ENCODE data around the gene NOS1.
"Not testable (repeated sequence)": the region's sequence is repeated elsewhere in the genome, so short reads cannot be mapped to it uniquely, and the experiment has no call there.

Gene NOS1

DNA sequence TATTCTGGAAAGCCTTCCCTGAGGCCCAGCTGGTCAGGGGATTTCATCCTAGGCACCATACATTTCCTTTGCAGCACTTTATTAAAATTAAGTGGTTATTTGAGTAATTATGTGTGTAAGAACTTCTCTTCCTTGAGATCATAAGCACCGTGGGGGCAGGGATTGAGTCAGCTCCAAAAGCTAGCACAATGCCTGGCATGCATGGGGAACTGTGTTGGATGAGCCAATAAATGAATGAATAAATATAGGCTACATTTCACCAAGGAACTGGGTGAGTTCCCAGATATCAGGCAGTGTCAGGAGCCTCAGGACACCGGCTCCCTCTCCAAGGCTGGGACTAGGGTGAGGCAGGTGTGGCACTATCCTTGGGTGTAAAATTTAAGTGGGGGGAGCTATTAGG lies 88.3 kb downstream of the NOS1 start:
- H3K4me3 ChIP-seq (ENCODE audit: low read depth, low read length): no peak overlapping the region

- H3K4me3 ChIP-seq (ENCODE audit: low read depth, low read length): no peak overlapping the region
Measured at GRCh38 chr12:117272690-117273089, 88.7 kb downstream of the NOS1 start.

DNA sequence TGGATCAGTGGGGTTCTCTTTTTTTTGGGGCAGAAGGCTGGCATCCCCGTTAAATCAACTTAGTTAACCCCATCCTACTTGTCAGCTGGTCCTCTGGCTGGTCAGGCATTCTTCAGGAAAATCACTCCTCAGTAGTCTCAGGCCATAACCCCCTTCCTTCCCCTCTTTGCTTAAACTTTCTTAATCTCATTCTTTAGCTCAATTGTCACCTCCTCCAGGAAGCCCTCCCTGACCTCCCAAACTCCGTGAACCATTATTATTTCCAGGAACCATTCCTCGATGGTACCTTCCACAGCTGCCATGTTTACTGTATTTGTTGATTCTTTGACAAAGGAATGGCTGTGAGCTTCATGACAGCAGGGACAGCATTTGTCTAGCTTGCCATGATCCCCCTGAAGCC lies 98.7 kb downstream of the NOS1 start:
- H3K4me3 ChIP-seq (ENCODE audit: low read depth, low read length): no peak overlapping the region

GRCh38 chr12:117261247-117261646 lies 100.2 kb downstream of the NOS1 start:
- H3K4me3 ChIP-seq (ENCODE audit: low read depth, low read length): no peak overlapping the region

DNA sequence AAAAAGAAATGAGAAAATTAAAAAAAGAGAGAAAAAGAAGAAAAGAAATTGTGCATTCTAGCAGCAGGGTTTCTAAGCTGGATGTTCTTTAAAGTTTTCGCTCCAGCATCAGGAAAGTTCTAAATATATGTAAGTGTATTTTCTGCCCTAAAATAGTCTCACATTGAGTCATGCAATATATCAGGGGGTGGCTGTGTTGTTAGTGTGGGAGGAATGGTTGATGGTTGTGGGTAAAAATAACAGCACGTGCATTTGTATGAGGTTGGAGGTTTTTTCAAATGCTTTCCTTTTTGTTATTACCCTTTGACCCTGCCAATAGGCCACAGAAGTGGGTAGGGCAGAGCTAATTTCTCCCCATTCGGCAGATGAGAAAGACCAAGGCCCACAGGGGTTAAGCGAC lies 106.0 kb downstream of the NOS1 start:
- H3K4me3 ChIP-seq (ENCODE audit: low read depth, low read length): no peak overlapping the region

- no peak overlapping the region for H3K4me3 ChIP-seq (ENCODE audit: low read depth, low read length)
Measured at GRCh38 chr12:117243488-117243887, 117.9 kb downstream of the NOS1 start.

DNA sequence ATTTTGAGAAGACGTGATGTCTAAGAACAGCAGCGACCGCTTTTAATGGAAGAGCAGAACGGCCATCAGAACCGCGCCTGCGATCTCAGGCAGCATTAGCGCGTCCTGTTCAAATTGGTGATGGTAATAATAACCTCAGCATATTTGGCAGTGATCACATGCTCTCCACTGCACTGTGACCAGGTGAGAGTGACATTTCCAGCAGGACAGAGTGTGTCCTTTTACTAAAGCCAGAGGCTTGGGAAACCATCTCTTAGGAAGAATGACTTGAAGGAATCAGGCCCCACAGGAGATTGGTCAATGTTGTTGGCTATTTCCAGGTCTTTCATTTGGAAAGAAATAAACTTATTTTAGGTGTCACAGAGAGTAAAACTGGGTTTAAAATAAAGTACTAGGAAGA lies 119.7 kb downstream of the NOS1 start:
- H3K4me3 ChIP-seq (ENCODE audit: low read depth, low read length): no peak overlapping the region

DNA sequence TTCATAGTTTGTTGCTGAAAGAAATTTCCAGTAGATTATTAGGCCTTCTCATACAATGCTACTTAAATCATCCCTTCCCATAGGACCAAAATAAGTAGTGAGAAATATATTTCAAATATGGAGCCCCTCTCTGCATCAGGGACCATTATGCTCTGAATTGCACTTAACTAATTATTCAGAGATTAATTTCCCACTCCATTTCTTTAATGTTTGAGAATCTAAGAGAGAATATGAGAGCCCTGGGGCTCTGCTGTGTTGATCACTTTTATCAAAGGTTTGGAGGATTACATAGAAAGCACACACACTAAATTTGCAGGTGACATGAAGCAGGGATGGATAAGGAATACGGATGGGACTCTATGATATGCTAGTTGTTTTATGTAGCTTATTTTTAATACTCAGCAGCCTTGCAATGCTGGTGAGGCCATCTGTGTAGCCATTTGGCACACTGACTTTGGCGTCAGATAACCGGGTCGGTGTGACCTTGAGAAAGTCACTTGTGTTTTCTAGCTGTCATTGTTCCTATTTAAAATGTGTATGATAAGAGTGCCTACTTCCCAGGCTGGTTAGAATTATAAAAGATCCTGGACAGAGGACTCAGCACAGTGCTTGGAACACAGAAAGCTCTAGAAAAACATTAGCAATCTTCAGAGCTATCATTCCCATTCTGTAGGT lies 121.2 kb downstream of the NOS1 start:
- H3K4me3 ChIP-seq (ENCODE audit: low read depth, low read length): no peak overlapping the region

DNA sequence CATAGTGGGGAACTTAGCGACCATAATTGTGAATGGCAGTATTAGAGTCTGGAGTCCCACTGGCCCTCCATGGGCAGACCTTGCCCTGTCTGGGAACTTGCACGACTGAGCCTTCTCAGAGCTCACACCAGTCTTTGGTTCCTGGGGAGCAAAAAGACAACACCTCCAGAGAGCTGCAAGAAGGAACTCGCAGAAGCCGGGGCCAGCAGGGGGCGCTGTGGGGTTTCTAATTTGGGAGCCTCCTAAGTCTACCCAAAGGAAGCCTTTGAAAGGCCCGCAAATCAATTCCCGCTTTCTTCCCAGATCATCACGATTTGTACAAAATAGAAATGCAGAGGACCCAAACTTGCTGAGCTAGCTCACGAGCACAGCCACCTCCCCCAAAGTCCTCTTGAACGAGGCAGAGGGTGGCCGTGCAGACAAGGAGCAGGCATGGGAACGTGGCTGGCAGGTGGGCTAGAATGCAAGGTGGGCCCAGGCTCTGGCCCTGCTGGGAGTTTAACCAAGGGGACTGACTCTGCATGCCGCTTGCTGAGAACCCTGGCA lies 124.9 kb downstream of the NOS1 start:
- no peak overlapping the region for H3K4me3 ChIP-seq (ENCODE audit: low read depth, low read length)

DNA sequence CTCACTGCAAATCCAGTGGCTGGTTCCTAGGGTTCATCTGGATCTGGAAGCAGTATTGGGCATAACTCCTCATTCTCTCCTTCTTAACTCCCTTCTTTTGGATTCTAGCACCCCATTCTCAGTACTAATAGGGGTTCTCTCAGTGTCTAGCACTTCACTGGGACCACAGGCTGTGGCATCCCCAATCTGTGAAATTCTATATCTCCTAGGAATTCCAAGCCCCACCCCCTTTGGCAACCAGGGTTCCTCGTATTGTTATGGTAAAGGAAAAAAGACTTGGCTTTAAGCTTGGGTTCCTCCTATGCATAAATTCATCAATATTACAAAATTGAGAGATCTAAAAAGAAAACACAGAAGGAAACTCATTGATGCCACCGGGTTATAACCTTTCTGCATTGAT lies 126.2 kb downstream of the NOS1 start:
- H3K4me3 ChIP-seq (ENCODE audit: low read depth, low read length): no peak overlapping the region

GRCh38 chr12:117234441-117234840 lies 127.0 kb downstream of the NOS1 start:
- H3K4me3 ChIP-seq (ENCODE audit: low read depth, low read length): no peak overlapping the region

DNA sequence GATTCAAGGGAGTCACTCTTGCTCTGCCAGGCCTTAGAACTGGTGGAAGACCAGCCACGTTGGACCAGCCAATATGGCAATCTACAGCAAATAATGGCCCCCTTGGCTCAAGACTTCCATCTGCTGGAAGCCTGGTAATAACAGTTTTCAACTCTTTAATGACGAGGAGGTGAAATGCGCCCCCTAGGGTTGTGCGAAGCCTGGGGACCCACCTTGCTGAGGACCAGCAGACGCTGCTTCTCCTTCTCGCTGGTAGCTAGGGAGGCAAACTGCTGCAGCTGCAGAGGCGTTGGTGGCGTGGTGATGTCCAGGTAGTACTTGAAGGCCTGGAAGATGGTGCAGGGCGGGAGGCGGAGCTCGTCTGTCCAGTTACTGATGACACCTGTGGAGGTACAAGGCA lies 129.7 kb downstream of the NOS1 start:
- no peak overlapping the region for H3K4me3 ChIP-seq (ENCODE audit: low read depth, low read length)

DNA sequence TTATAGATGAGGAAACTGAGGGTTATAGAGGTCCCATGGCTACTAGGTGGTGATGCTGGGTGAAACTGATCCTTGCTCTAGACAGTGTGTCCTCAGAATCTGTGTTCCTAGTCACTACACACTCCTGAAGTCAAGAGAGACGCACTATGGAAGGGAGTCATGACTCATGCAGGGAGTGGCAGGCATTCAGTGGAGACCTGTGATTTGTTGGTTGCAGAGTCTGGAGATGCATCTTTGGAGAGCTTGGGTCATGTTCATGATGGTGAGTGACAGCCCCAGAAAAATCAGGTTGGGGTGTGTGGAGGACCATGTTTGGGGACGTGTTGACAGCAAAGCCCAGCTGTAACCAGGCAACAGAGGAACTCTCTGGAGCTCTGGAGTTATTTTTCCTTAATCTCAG lies 133.2 kb downstream of the NOS1 start:
- H3K4me3 ChIP-seq (ENCODE audit: low read depth, low read length): no peak overlapping the region

DNA sequence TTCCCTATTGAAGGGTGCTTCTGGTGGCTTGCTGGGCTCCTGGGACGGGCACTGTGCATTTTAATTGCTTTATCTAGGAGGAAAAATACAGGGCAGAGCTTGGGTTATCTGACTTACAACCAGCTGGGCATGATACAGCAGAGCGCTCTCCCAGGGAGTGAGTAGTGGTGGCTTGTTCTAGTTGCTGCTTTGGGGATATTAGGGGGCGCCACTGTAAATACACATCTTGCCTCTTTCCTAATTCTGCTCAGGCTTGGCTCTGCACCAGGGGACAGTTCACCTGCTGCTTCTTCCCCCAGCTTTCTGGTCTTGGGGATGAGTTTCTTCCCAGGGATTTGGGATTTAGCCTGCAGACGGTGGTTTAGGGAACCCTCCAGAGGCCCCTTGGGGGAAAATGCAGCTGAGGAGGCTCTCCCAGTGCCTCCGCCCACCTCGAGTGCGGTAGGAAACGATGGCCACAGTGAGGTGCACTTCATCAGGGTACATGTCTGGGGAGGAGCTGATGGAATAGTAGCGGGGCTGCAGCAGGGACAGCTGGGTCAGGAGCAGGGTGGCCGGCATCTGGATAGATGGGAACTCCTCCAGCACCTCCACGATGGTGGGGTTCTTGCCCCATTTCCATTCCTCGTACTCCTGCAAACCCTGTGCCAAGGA lies 134.3 kb downstream of the NOS1 start:
- no peak overlapping the region for H3K4me3 ChIP-seq (ENCODE audit: low read depth, low read length)

DNA sequence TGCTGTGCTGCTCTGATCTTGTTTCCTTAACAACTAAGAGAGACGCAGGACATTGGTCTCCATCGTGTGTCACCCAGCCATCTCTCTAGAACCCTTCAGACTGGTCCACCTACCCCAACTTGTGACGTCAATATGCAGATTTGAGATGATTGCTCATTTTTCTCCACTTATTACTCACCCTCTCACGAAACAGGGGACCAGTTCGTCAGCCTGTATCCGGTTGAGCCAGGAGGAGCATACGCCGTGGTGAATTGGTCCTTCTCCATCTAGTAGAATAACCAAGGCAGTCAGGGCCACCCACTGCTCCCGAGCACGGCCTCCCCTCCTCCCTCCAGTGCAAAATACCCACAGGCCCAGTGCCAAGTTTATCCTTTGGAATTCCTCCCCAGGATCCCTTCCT lies 134.9 kb downstream of the NOS1 start:
- H3K4me3 ChIP-seq (ENCODE audit: low read depth, low read length): no peak overlapping the region

GRCh38 chr12:117225179-117225578 lies 136.2 kb downstream of the NOS1 start:
- H3K4me3 ChIP-seq (ENCODE audit: low read depth, low read length): no peak overlapping the region

- not testable (repeated sequence) for H3K4me3 ChIP-seq (ENCODE audit: low read depth, low read length)
Measured at GRCh38 chr12:117220947-117221346, 140.5 kb downstream of the NOS1 start.

- no peak overlapping the region for H3K4me3 ChIP-seq (ENCODE audit: low read depth, low read length)
Measured at GRCh38 chr12:117218149-117218548, 143.3 kb downstream of the NOS1 start.

DNA sequence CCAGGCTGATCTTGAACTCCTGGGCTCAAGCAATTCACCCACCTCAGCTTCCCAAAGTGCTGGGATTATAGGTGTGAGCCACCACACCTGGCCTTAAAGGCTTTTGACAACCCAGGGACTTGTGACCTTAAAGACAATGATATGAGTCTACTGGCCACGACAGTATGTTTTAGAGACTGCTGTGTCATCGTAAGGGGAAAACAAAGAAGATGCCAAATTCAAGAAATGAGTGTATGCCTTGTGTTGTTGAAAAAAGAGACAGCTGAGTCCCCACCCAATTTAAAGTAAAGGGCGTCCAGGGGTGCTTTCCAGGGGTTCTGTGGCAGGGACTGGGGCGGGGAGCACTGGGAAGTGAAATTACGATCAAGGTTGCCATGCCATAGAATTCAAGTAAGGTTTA lies 144.7 kb downstream of the NOS1 start:
- H3K4me3 ChIP-seq (ENCODE audit: low read depth, low read length): no peak overlapping the region

- no peak overlapping the region for H3K4me3 ChIP-seq (ENCODE audit: low read depth, low read length)
Measured at GRCh38 chr12:117214797-117215196, 146.6 kb downstream of the NOS1 start.

- no peak overlapping the region for H3K4me3 ChIP-seq (ENCODE audit: low read depth, low read length)
Measured at GRCh38 chr12:117213295-117213808, 148.1 kb downstream of the NOS1 start.

DNA sequence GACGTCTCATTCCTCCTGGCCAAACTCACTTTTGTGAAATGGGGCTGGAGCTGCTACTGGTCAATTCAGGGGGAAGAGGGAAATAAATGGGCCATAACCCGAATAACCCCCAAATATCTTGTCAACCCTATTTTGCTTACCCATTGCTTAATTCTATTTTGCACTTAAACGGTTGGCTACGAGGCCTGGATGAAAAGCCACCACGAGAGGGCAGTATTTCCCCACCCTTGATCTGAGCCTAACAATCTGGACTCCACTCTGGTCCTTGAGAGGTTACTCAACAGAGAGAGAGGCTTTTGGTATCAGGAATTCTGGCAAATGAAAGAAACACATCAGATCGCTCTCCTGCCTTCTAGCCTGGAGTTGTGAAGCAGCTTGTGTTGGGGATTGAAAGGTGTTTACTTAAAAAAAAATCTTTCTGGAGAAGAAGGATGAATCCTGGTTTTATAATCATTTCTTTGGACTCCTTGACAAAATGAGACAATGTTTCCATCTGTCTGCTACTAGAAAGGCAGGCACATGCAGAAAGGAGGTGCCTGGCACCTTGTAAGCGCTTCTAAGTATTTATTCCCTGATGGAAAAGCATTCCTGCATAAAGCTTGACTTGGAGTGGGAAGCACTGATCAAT lies 148.7 kb downstream of the NOS1 start:
- no peak overlapping the region for H3K4me3 ChIP-seq (ENCODE audit: low read depth, low read length)
